SU-DHL-6 (cell line): ENCODE results near the gene KIF21B.
"Not testable (repeated sequence)": the region's sequence is repeated elsewhere in the genome, so short reads cannot be mapped to it uniquely, and the experiment has no call there.

Source experiments
- H2AFZ ChIP-seq: fragments of 200-600 bp; sonication (generic); 2 replicates; pipeline ENCODE4 v1.6.1; 2014; ENCODE audit warnings: low read depth, mild to moderate bottlenecking, moderate library complexity, mixed read lengths, antibody characterized with exemption, low read length; ENCODE audit not compliant: severe bottlenecking
- H3F3A ChIP-seq: fragments of 200-600 bp; shearing (Covaris generic); 2 replicates; pipeline ENCODE4 v1.6.0; 2016; ENCODE audit warnings: antibody characterized with exemption, mild to moderate bottlenecking; ENCODE audit not compliant: insufficient read depth
- H3K27ac ChIP-seq: fragments of 200-600 bp; sonication (generic); 2 replicates; pipeline ENCODE4 v1.5.1; 2016; ENCODE audit warnings: low read depth, mild to moderate bottlenecking, low read length, moderate library complexity, mixed read lengths
- H3K27me3 ChIP-seq: fragments of 200-600 bp; sonication (generic), shearing (Covaris generic); 2 replicates; pipeline ENCODE4 v1.6.0; 2014; ENCODE audit warnings: mild to moderate bottlenecking, low read length
- H3K36me3 ChIP-seq: fragments of 200-600 bp; sonication (generic); 2 replicates; pipeline ENCODE4 v1.6.1; 2014; ENCODE audit warnings: mild to moderate bottlenecking, low read length, mixed read lengths
- H3K4me2 ChIP-seq: fragments of 300-600, 200-600 bp; shearing (Covaris generic), sonication (generic); 2 replicates; pipeline ENCODE4 v1.6.0; 2014; ENCODE audit warnings: low read length, low read depth, mild to moderate bottlenecking; ENCODE audit not compliant: poor library complexity, severe bottlenecking
- H3K4me3 ChIP-seq: fragments of 200-600 bp; sonication (generic); 2 replicates; pipeline ENCODE4 v1.5.1; 2014; ENCODE audit warnings: antibody characterized with exemption, low read length, mild to moderate bottlenecking, mixed read lengths; ENCODE audit not compliant: insufficient read depth, poor library complexity, severe bottlenecking
- H3K79me2 ChIP-seq: fragments of 200-600 bp; sonication (generic); 2 replicates; pipeline ENCODE4 v1.6.1; 2014; ENCODE audit warnings: mild to moderate bottlenecking, low read length, moderate library complexity; ENCODE audit not compliant: insufficient read depth
- H3K9ac ChIP-seq: fragments of 200-600 bp; sonication (generic); 2 replicates; pipeline ENCODE4 v1.7.0; 2014; ENCODE audit warnings: mild to moderate bottlenecking, low read length
- H3K9me2 ChIP-seq: fragments of 200-600 bp; sonication (generic); replicated peaks from 2 replicates; pipeline ENCODE4 v1.6.1; 2014; ENCODE audit warnings: low read length; ENCODE audit not compliant: insufficient read depth
- H3K9me3 ChIP-seq: fragments of 200-600 bp; sonication (generic); 2 replicates; pipeline ENCODE4 v1.6.1; 2014; ENCODE audit warnings: low read length, mixed read lengths; ENCODE audit not compliant: insufficient read depth
- H4K20me1 ChIP-seq: fragments of 200-600 bp; sonication (generic); 2 replicates; pipeline ENCODE4 v1.6.1; 2014; ENCODE audit warnings: low read depth, mild to moderate bottlenecking, antibody characterized with exemption, low read length, moderate library complexity, mixed read lengths
- EZH2phosphoT487 ChIP-seq: fragments of 200-600 bp; sonication (generic), shearing (Covaris generic); conservative IDR thresholded peaks from 2 replicates; pipeline ENCODE4 v1.6.1; 2018; ENCODE audit warnings: mild to moderate bottlenecking, antibody characterized with exemption, low read length, moderate library complexity, mixed read lengths
- TF ChIP-seq, protein P1 (sequence below): fragments of 200-600 bp; sonication (generic); IDR thresholded peaks from one replicate; pipeline ENCODE4 v1.5.1; 2017; ENCODE audit warnings: antibody characterized with exemption, mild to moderate bottlenecking, low read length, moderate library complexity; ENCODE audit not compliant: insufficient read depth, poor library complexity, severe bottlenecking

Gene KIF21B

GRCh38 chr1:200967693-200968468 lies 55.6 kb downstream of the KIF21B start:
- H4K20me1 ChIP-seq, result no peaks in the 10 kb centered on the region
- no peaks in the 10 kb centered on the region for H3K9me3 ChIP-seq
- no peaks in the 10 kb centered on the region for H3K79me2 ChIP-seq
- H3K9ac ChIP-seq, result no peak overlapping the region
- H2AFZ ChIP-seq, result no peak overlapping the region
- H3K36me3 ChIP-seq, result no peaks in the 10 kb centered on the region
- H3K4me3 ChIP-seq, result no peak overlapping the region
- no peaks in the 10 kb centered on the region for H3F3A ChIP-seq
- no peaks in the 10 kb centered on the region for H3K9me2 ChIP-seq
- H3K27me3 ChIP-seq, result no peaks in the 10 kb centered on the region
- no peak overlapping the region for H3K4me2 ChIP-seq
- H3K27ac ChIP-seq, result no peak overlapping the region
- TF ChIP-seq EZH2phosphoT487, result no peak
- TF ChIP-seq, protein P1, sequence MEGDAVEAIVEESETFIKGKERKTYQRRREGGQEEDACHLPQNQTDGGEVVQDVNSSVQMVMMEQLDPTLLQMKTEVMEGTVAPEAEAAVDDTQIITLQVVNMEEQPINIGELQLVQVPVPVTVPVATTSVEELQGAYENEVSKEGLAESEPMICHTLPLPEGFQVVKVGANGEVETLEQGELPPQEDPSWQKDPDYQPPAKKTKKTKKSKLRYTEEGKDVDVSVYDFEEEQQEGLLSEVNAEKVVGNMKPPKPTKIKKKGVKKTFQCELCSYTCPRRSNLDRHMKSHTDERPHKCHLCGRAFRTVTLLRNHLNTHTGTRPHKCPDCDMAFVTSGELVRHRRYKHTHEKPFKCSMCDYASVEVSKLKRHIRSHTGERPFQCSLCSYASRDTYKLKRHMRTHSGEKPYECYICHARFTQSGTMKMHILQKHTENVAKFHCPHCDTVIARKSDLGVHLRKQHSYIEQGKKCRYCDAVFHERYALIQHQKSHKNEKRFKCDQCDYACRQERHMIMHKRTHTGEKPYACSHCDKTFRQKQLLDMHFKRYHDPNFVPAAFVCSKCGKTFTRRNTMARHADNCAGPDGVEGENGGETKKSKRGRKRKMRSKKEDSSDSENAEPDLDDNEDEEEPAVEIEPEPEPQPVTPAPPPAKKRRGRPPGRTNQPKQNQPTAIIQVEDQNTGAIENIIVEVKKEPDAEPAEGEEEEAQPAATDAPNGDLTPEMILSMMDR, result no peak

- Histone ChIP-seq H2AFZ (no peak overlapping the region), H3K9ac (no peak overlapping the region), H3K27me3 (no peaks in the 10 kb centered on the region), H3K27ac (no peak overlapping the region), H3K79me2 (no peaks in the 10 kb centered on the region), H3F3A (no peaks in the 10 kb centered on the region), H4K20me1 (no peaks in the 10 kb centered on the region), H3K4me2 (no peak overlapping the region), H3K36me3 (no peaks in the 10 kb centered on the region), H3K4me3 (no peak overlapping the region), H3K9me2 (no peaks in the 10 kb centered on the region), H3K9me3 (no peaks in the 10 kb centered on the region)
- TF ChIP-seq, protein P1, result no peak
- TF ChIP-seq EZH2phosphoT487, result no peak
These were observed 56.6 kb downstream of the KIF21B start for GRCh38 chr1:200966934-200967333.

DNA sequence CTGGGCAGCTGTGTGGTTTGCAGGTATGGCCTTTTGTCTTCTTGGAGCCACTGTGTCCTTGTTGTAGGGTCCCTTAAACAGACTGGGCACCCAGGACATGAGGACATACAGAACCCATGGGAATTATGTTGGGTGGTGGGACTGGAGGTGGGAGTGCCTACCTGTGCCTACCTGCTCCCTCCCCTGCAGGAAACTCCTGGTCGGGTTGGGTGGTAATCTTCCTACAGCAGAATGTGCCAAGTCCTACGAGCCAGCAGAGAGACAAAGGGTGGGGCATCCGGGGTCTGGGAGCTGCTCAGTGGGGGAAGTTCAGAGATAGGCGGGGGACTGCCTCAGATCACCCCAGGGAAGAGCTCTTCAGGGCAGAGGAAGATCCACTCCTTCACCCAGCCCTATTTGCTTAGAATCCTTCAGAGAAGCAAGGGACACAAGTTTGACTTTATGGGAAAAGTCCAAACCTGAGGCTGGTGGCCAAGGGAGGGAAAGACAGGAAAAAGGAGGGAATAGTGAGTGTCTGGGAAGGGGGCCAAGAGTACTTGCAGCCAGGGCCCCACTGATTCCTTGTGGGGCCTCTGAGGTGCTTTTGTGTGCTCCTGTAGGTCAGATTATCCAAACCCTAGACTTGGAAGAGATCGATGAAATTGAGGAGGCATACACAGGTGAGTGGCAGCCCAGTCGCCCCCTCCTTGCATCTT lies 58.3 kb downstream of the KIF21B start:
- Histone ChIP-seq H3F3A (no peaks in the 10 kb centered on the region), H4K20me1 (no peaks in the 10 kb centered on the region), H3K4me2 (no peak overlapping the region), H2AFZ (no peak overlapping the region), H3K79me2 (no peaks in the 10 kb centered on the region), H3K27me3 (no peaks in the 10 kb centered on the region), H3K9me2 (no peaks in the 10 kb centered on the region), H3K27ac (no peak overlapping the region), H3K36me3 (no peaks in the 10 kb centered on the region), H3K9ac (no peak overlapping the region), H3K4me3 (no peak overlapping the region), H3K9me3 (no peaks in the 10 kb centered on the region)
- TF ChIP-seq, protein P1, result no peak

DNA sequence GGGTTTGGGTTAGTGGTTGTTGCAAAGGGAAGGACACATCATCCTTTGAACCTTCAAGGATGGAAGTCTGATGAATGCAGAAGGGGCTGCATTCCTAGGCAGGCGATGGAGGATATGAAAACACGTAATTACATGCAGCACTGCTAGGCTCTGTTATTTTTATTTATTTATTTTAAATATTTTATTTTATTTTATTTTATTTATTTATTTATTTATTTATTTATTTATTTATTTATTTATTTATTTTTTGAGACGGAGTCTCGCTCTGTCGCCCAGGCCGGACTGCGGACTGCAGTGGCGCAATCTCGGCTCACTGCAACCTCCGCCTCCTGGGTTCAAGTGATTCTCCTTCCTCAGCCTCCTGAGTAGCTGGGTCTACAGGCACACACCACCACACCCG lies 59.6 kb downstream of the KIF21B start:
- not testable (repeated sequence) for H3K79me2 ChIP-seq, H3F3A ChIP-seq, H4K20me1 ChIP-seq, H3K27ac ChIP-seq, H3K4me2 ChIP-seq, H2AFZ ChIP-seq, H3K27me3 ChIP-seq, H3K4me3 ChIP-seq, H3K9ac ChIP-seq, H3K9me2 ChIP-seq, H3K9me3 ChIP-seq, H3K36me3 ChIP-seq
